Muscle of back (tissue), 11 donors: ENCODE measurements around the gene COL23A1. TPM values are rescaled to one million over a fixed set of nuclear protein-coding genes. Genes with fewer than 3 reads are reported as not detected.
A peak's percentile ranks its signal among the peaks of the same experiment; 100 is the strongest.

Experiments used
- DNase-seq, 3 donors: peaks; one replicate each; pipeline versions ENCODE4 v3.0.0 to v3.0.0-alpha.2; 2013
- polyA plus RNA-seq, 10 donors: library from polyadenylated mRNA; unstranded; fragments of 120-200 nt; gene quantifications; one replicate each; pipeline ENCODE4 v1.2.1, GENCODE V29; 2013; ENCODE audit not compliant: insufficient read length in 10 of 10

Gene COL23A1
- polyA plus RNA-seq, 10 donors: 0.67 to 13.2 (median 4.5) TPM

GRCh38 chr5:178589180-178590140 is 733 bp downstream of the COL23A1 start:
- DNase-seq: peak in 2 of 3 donors; percentile 15 to 63

- DNase-seq: peak in 1 of 3 donors; percentile 42
Observed at GRCh38 chr5:178588769-178589168, 1.4 kb downstream of the COL23A1 start.

- peak in 1 of 3 donors; percentile 58 for DNase-seq
Observed at GRCh38 chr5:178587763-178588611, 2.2 kb downstream of the COL23A1 start.

DNA sequence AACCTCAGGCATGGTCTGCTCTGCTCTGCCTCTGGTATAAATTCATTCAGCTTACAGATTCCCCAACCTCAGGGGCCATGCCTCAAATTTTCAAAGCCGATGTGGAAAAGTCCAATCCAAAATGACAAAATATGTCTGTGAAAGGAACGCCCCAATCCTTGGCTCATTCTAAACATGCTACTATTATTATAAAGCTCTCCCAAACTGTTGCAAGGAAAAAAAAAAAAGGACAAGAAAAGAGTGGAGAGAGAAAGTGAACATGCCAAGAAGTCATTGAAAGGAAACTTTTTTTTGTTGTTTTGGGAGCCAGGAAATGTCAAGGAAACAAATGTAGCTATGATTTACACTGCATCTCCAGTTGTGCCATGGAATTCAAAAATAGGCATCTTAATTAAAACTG is 3.8 kb downstream of the COL23A1 start:
- peak in 1 of 3 donors; percentile 52 for DNase-seq

- DNase-seq: peak in 2 of 3 donors; percentile 54 to 82
Observed at GRCh38 chr5:178585421-178585820, 4.8 kb downstream of the COL23A1 start.

GRCh38 chr5:178583279-178583678 is 6.9 kb downstream of the COL23A1 start:
- no peak for DNase-seq

DNA sequence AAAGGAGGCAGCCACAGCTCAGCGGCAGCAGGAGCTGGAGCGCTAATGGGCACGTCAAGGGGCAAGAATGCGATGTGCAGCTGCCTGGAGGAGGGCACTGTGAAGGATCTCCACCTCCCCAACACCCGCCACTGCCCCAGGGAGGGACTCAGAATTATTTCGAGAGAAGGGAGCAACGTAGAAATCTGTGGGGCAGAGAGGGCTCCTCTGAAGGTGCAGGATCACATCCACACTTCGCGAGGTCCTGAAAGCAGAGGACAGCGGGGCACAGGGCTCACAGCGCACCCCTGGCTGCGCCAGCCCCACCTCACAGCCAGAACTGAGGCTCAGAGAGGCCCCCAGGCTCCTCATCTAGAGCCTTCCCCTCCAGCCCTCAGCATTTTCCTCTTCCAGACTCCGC is 7.9 kb downstream of the COL23A1 start:
- DNase-seq: no peak

DNA sequence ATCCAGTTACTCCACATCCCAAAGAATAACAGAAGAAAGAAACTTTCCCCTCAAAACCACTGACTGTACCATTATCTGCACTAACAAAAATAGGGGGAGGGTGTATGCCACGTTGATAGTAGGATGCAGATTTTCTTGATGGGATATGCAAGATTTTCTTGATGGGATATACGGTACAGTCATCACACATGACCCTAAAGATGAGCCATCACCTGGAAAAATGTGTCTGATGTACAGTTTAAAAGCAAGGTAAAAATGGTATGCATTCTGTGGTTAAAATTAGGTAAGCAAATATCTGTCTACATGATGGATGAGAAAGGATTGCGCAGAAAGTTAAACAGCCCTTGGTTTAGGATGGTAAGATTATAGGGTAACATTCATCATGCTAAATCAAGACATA is 8.6 kb downstream of the COL23A1 start:
- no peak for DNase-seq

DNA sequence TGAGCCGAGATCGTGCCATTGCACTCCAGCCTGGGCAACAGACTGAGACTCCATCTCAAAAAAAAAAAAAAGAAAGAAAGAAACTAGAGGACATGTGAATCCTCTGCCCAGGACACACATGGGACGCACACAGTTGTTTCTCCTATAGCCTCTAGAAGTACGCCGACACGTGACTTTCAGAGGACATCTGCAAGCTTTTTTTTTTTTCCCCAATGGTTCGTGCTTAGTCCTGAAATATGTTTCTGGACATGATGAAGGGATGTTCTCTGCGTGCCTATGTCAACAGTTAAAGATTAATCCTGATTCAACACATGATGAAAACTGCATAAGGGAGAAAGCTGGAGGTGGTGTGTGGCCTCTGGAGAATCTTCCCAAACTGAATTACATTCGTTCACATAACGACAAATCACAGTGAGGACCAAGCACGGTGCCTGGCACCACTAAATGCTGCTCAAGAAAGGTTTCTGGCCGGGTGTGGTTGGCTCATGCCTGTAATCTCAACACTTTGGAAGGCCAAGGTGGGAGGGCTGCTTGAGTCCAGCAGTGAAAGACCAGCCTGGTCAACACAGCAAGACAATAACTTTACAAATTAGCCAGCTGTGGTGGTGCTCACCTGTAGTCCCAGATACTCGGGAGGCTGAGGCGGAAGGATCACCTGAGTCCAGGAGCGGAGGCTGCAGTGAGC is 9.8 kb downstream of the COL23A1 start:
- DNase-seq: peak in 1 of 3 donors; percentile 50

- no peak for DNase-seq
Observed at GRCh38 chr5:178577944-178578343, 12.2 kb downstream of the COL23A1 start.

DNA sequence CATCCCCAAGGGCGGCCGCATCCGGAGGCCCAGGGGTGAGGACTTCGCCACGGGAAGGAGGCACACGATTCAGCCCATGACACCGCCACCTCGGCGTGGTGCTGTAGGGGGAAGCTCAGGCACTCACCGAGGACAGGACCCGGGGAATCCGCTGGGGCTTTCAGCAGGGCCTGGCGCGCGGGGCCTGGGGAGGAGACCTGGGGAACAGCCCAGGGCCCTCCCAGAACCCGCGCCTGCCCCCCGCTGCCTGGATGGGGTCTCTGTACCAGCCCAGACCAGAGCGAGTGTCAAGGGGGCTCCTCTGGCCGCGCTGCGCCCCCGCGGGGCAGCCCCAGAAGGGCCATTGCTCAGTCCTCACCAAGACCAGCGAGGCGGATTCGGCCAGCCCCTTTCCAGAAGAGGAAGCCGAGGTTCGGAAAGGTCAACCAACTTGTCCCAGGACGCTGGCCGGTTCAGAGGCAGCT is 12.8 kb downstream of the COL23A1 start:
- DNase-seq: peak in 1 of 3 donors; percentile 28

DNA sequence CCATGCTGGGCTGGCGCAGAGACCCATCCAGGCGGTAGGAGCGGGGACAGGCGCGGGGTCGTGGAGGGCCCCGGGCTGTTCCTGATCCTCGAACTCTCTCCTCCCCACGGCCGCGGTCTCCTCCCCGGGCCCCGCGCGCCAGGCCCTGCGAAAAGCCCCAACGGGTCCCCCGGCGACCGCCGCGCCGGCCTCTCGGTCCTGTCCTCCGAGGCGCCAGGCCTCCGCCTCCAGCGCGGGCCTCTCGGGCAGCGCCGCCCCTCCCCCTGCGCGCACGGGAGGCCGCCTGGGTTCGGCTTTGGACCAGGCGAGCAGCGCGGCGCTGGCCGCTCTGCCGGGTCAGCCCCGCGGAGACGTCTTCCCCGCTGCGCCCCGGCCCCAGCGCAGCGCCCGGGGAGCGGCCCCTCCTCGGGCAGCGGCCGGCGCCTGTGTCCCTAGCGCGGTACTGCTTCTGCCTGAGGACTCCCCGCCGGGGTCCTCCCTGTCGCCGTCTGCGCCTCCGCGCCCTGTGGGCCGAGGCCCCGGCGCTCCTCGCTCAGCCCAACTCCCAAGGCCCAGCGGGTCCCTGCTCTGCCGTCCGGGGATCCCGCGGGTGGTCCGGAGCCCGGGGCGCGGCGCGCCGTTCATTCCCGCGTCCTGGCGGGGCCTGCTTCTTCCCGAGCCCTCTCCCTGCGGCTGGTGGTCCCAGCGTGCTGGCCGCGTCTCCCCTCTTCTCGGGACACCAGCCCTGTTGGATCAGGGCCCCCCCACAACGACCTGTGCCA is 13.4 kb downstream of the COL23A1 start:
- peak in 1 of 3 donors; percentile 58 for DNase-seq

DNA sequence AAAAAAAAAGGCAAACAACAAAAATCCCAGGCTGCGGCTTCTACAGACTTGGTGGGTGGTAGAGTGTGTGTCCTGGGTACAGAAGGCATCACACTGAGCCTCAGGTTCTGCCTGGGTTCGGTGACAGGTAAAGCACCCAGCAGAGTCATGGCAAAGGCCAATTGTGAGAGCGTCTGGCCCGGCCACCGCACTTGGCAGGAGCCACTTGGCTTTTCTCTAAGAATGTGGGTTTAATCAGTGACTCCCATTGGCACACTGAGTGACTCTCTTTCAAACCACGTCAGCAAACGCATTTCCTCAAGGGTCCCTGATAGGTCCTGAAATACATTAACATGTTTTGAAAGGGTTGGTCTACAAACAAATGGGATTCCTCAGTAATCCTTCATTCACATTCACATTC is 17.0 kb downstream of the COL23A1 start:
- no peak for DNase-seq

- no peak for DNase-seq
Observed at GRCh38 chr5:178572617-178573016, 17.6 kb downstream of the COL23A1 start.

- DNase-seq: no peak
Observed at GRCh38 chr5:178569485-178569884, 20.7 kb downstream of the COL23A1 start.

DNA sequence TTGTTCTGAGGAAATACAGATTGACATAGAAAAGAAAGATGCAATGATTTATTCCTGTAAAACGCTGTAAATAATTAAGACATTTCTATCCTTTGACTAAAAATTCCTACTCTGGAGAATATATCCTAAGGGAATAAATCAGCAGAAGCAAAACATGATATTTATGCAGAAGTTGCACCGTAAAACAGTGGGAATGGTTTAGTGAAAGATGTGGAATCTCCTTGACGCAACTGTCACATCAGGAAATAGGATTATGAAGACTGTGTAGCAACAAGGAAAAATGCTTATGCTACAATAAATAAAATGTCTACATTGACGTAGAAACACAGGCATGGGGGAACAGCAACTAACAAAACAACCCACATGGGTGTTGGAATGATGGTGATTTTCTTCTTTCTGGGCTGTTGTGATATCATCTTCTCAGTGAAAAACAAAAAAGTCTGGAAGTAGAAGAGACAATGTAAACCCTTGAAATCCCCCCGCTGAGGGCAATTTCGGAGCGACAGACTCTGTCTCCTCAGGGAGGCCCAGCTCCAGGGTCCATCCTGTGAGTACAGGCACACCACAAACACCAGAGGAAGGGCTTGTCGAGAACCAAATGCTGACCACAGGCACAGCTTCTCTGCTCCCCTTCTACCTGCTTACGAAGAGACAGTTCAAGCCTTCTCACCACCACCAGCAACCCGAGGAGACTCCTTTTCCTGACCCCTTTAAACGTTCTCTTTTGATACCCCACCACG is 25.2 kb downstream of the COL23A1 start:
- DNase-seq: no peak

DNA sequence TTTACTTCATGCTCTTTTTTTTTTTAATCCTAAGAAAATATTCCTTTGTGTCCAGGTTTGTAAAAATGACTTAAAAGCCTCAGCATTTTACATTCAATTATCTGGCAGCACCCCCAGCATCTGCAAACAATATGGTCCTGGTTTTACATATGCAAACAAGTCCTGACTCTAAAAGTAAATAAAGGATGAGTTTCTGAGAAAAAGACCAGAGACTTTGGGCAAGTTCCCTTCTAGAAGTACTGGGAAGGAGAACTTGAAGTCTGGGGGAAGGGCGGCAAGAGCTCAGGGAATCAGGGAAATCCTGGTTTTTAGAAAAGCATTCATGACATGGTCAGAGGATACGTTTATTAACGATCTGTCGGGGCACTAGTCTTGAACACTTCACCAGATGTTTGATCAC is 25.8 kb downstream of the COL23A1 start:
- peak in 1 of 3 donors; percentile 43 for DNase-seq

DNA sequence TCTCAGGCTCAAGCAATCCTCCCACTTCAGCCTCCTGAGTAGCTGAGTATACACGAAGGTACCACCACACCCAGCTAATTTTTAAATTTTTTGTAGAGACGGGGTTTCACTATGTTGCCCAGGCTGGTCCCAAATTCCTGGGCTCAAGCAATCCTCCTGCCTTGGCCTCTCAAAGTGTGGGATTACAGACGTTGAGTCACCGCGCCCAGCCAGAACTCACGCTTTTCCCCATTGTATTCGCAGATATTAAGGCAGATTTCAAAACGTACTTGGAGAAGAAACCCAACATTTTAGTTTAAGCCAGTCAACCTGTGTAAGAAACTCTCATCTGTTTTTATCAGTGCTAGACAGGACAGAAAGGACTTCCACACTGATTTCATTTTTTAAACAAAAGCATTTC is 26.6 kb downstream of the COL23A1 start:
- DNase-seq: no peak

DNA sequence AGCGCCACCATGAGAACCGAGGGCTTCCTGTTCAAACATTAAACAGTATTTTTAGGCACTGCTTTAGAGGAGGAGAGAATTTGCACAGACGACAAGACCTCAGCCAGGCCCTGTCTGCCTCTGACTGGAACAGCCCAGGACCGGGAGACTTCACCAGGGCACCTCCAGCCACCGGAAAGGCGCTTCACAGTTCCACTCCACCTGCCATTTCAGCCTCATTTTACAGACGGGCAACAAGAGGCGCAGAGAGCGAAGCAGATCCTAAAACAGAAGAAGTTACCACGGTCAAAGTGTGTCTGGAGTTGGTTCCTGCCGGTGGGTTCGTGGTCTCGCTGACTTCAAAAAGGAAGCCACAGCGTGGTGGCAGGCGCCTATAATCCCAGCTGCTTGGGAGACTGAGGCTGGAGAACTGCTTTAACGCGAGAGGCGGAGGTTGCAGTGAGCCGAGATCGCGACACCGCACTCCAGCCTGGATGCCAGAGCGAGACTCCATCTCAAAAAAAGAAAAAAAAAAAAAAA is 28.4 kb downstream of the COL23A1 start:
- no peak for DNase-seq

GRCh38 chr5:178560911-178561310 is 29.3 kb downstream of the COL23A1 start:
- DNase-seq: no peak
